ENCODE data around the gene TSHZ3. TPM values are rescaled to one million over a fixed set of nuclear protein-coding genes. Genes with fewer than 3 reads are reported as not detected.

Gene TSHZ3
- total RNA-seq, 4 donors from 2014 or later, result 4.9 to 8.1 (median 7.5) TPM

GRCh38 chr19:31354799-31355664 is 5.8 kb upstream of the TSHZ3 start:
- TF ChIP-seq, protein P1, sequence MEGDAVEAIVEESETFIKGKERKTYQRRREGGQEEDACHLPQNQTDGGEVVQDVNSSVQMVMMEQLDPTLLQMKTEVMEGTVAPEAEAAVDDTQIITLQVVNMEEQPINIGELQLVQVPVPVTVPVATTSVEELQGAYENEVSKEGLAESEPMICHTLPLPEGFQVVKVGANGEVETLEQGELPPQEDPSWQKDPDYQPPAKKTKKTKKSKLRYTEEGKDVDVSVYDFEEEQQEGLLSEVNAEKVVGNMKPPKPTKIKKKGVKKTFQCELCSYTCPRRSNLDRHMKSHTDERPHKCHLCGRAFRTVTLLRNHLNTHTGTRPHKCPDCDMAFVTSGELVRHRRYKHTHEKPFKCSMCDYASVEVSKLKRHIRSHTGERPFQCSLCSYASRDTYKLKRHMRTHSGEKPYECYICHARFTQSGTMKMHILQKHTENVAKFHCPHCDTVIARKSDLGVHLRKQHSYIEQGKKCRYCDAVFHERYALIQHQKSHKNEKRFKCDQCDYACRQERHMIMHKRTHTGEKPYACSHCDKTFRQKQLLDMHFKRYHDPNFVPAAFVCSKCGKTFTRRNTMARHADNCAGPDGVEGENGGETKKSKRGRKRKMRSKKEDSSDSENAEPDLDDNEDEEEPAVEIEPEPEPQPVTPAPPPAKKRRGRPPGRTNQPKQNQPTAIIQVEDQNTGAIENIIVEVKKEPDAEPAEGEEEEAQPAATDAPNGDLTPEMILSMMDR (IDR thresholded peaks at IDR 0.05; ENCODE audit: low read depth), result no peak

- TF ChIP-seq, protein P1 (IDR thresholded peaks at IDR 0.05; ENCODE audit: low read depth), result no peak
These were observed 5.1 kb upstream of the TSHZ3 start for GRCh38 chr19:31354316-31354715.

GRCh38 chr19:31353833-31354232 is 4.6 kb upstream of the TSHZ3 start:
- TF ChIP-seq, protein P1 (IDR thresholded peaks at IDR 0.05; ENCODE audit: low read depth), result no peak

DNA sequence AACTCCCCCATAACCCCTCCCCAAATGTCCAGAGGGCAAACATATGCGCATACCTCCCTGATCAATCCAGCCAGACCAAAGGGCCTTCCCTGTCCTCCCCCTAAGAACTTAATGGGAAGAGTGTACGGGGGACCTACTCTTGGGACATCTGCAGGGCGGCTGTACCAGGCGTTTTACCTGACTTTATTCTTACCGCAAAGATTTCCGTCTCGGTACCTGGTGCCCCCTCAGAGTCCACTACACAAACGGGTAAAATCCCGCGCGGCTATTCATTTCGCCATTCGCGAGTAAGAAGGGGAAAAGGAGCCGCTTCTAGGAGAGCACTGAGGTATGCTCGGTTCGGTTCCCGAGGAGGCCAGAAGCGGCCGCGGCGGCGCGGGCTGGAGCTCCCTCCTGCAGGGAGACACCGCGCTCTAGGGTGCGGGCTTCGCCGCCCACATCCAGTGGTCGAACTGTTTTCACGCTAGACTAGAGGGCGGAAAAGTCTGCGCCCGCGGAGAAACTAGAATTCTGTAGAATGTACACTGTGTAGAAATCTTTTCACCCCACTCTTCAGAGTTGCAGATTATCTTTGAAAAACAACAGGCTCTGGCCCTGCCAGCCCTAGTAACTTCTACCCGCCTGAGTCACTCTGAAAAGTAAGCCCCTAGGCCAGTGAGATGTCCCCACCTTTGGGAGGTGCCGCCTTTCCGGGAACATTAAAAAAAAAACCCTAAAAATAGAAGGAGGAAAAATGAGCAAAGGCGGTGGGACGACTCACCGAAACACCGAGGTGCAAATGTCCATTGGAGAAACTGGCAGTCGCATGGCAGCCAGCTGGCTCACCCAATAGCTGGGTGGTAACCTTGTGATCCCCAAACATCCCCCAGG is 3.8 kb upstream of the TSHZ3 start:
- TF ChIP-seq, protein P1 (IDR thresholded peaks at IDR 0.05; ENCODE audit: low read depth), result no peak

GRCh38 chr19:31352296-31352781 is 3.1 kb upstream of the TSHZ3 start:
- TF ChIP-seq, protein P1 (IDR thresholded peaks at IDR 0.05; ENCODE audit: low read depth), result no peak

- TF ChIP-seq, protein P1 (IDR thresholded peaks at IDR 0.05; ENCODE audit: low read depth), result no peak
These were observed 2.6 kb upstream of the TSHZ3 start for GRCh38 chr19:31351855-31352195.
